Endothelial cell of umbilical vein (primary cell): ENCODE measurements around the gene OR13A1.
"Not testable (repeated sequence)": the region's sequence is repeated elsewhere in the genome, so short reads cannot be mapped to it uniquely, and the experiment has no call there.

Source experiments
- CTCF ChIP-seq, 2 donors: IDR thresholded peaks; 1 replicate in 1 of 2; 2 replicates in 1 of 2; pipeline ENCODE4 v1.5.1; 2011; ENCODE audit warnings: low read length in 2 of 2, mild to moderate bottlenecking in 2 of 2, moderate library complexity in 2 of 2, control low read depth in 1 of 2, inconsistent platforms in 1 of 2, low read depth in 1 of 2; ENCODE audit not compliant: insufficient read depth in 1 of 2; ENCODE audit errors: extremely low read depth in 1 of 2
- EZH2 ChIP-seq: IDR thresholded peaks from 2 replicates; pipeline ENCODE4 v1.6.1; 2012; ENCODE audit warnings: borderline replicate concordance, low read depth, mild to moderate bottlenecking, moderate library complexity, low read length, inconsistent platforms; ENCODE audit not compliant: severe bottlenecking
- FOS ChIP-seq: IDR thresholded peaks from 2 replicates; pipeline ENCODE4 v1.6.1; 2011; ENCODE audit warnings: mild to moderate bottlenecking, low read length, moderate library complexity, borderline replicate concordance; ENCODE audit not compliant: insufficient read depth
- GATA2 ChIP-seq: IDR thresholded peaks from 2 replicates; pipeline ENCODE4 v1.7.0; 2011; ENCODE audit warnings: low read depth, mild to moderate bottlenecking, moderate library complexity, mixed read lengths, low read length; ENCODE audit not compliant: insufficient read length, insufficient read depth
- JUN ChIP-seq: IDR thresholded peaks from 2 replicates; pipeline ENCODE4 v1.6.1; 2011; ENCODE audit warnings: borderline replicate concordance, low read depth; ENCODE audit not compliant: insufficient read length, insufficient read depth
- MYC ChIP-seq: IDR thresholded peaks from one replicate; pipeline ENCODE4 v1.6.1; 2011; ENCODE audit warnings: mild to moderate bottlenecking, low read depth, low read length
- POLR2A ChIP-seq: IDR thresholded peaks from 2 replicates; pipeline ENCODE4 v1.6.1; 2012; ENCODE audit warnings: low read depth, mild to moderate bottlenecking, control low read depth, low read length
- POLR2AphosphoS5 ChIP-seq: IDR thresholded peaks from 2 replicates; pipeline ENCODE4 v1.6.1; 2012; ENCODE audit warnings: low read depth, mild to moderate bottlenecking, control low read depth, low read length, moderate library complexity; ENCODE audit not compliant: insufficient read depth
- TF ChIP-seq, protein P1 (sequence below): IDR thresholded peaks from 2 replicates; pipeline ENCODE4 v1.6.1; 2011; ENCODE audit not compliant: insufficient read depth, insufficient read length

GRCh38 chr10:45276146-45276545 is 39.3 kb downstream of the OR13A1 start:
- TF ChIP-seq CTCF (IDR thresholded peaks at IDR 0.05; ENCODE audit: extremely low read depth in 1 of 2, insufficient read depth in 1 of 2, low read depth in 1 of 2, low read length in 2 of 2); MYC; POLR2A; POLR2AphosphoS5; EZH2; FOS; JUN; GATA2: not testable (repeated sequence)
- TF ChIP-seq, protein P1, sequence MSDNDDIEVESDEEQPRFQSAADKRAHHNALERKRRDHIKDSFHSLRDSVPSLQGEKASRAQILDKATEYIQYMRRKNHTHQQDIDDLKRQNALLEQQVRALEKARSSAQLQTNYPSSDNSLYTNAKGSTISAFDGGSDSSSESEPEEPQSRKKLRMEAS: not testable (repeated sequence)
